HCT116 (cell line): ENCODE data around the gene ACLY. TPM values are rescaled to one million over a fixed set of nuclear protein-coding genes. Genes with fewer than 3 reads are reported as not detected.

Experiments used
- ATAC-seq: fragments of 200-7000 bp; cut with Tn5 transposase; 2 replicates; pipeline ENCODE4 v1.9.1; 2020; ENCODE audit warnings: mild to moderate bottlenecking, moderate library complexity
- BruUV-seq: library from RNA; stranded (reverse); fragments of 400-500 nt; replicated peaks from 2 replicates; lab custom pipeline; 2021; lab: Mats Ljungman, UMichigan
- CTCF ChIA-PET: fragments of 300-600 bp; sonication (Branson Sonifier 250); formaldehyde crosslinking; loops from one replicate; lab custom pipeline; 2021; ENCODE audit warnings: antibody characterized with exemption; lab: Charles Lee
- POLR2A ChIA-PET: fragments of 300-600, 350-600 bp; sonication (Branson Sonifier 250); formaldehyde crosslinking; loops from one replicate; lab custom pipeline; 2021; ENCODE audit warnings: antibody characterized with exemption; lab: Charles Lee
- RAD21 ChIA-PET, 2 experiments: fragments of 300-600 bp; sonication (Branson Sonifier 250); formaldehyde crosslinking; loops; one replicate each; lab custom pipeline; 2023; ENCODE audit warnings: low total read pairs in 2 of 2; ENCODE audit not compliant: uncharacterized antibody in 2 of 2, unreplicated experiment in 2 of 2, low non-redundant PET in 1 of 2; lab: Charles Lee
- DNase-seq: peaks from one replicate; pipeline ENCODE4 v3.0.0-alpha.2; 2010; ENCODE audit warnings: low read depth, low spot score
- H2AFZ ChIP-seq: fragments of 200-600 bp; shearing (Covaris generic), sonication (generic); 2 replicates; pipeline ENCODE4 v1.6.1; 2017; ENCODE audit warnings: low read depth, mixed run types, mixed read lengths, antibody characterized with exemption, low read length; ENCODE audit not compliant: poor library complexity, severe bottlenecking
- H3K27ac ChIP-seq: 2 replicates; pipeline ENCODE4 v1.5.1; 2012; ENCODE audit warnings: low read depth, low read length
- H3K27me3 ChIP-seq: fragments of 200-600 bp; sonication (generic); 2 replicates; pipeline ENCODE4 v1.6.1; 2016; ENCODE audit warnings: mixed run types, low read length, mixed read lengths; ENCODE audit not compliant: insufficient read depth
- H3K36me3 ChIP-seq, 2 experiments: fragments of 200-500 bp in 1 of 2; fragments of 200-600 bp in 1 of 2; sonication (Bioruptor generic) in 1 of 2; sonication (generic) in 1 of 2; 2 replicates each; pipeline versions ENCODE4 v1.5.1 to v1.6.1; 2014 to 2016; ENCODE audit warnings: low read length in 2 of 2, inconsistent platforms in 1 of 2, mixed read lengths in 1 of 2, mixed run types in 1 of 2; ENCODE audit not compliant: insufficient read depth in 2 of 2, control insufficient read depth in 1 of 2
- H3K4me1 ChIP-seq, 2 experiments: fragments of 200-600 bp in 1 of 2; sonication (generic) in 1 of 2; 2 replicates each; pipeline versions ENCODE4 v1.5.1 to v1.6.1; 2012 to 2017; ENCODE audit warnings: low read length in 2 of 2, inconsistent platforms in 1 of 2, mild to moderate bottlenecking in 1 of 2, mixed read lengths in 1 of 2, mixed run types in 1 of 2, moderate library complexity in 1 of 2; ENCODE audit not compliant: insufficient read depth in 2 of 2, control insufficient read depth in 1 of 2
- H3K4me2 ChIP-seq: fragments of 200-600 bp; sonication (generic); 2 replicates; pipeline ENCODE4 v1.6.1; 2017; ENCODE audit warnings: mixed run types, low read length, mixed read lengths
- H3K4me3 ChIP-seq, 2 experiments: fragments of 200-600 bp in 1 of 2; sonication (generic) in 1 of 2; replicated peaks in 1 of 2; 2 replicates each; pipeline ENCODE4 v1.5.1; 2011 to 2016; ENCODE audit warnings: low read length in 2 of 2, control low read depth in 1 of 2, low read depth in 1 of 2, mild to moderate bottlenecking in 1 of 2, mixed read lengths in 1 of 2, mixed run types in 1 of 2
- H3K79me2 ChIP-seq: fragments of 200-600 bp; sonication (generic); 2 replicates; pipeline ENCODE4 v1.6.1; 2017; ENCODE audit warnings: mild to moderate bottlenecking, mixed run types, low read length, moderate library complexity, mixed read lengths; ENCODE audit not compliant: insufficient read depth
- H3K9ac ChIP-seq: fragments of 200-600 bp; sonication (generic); 2 replicates; pipeline ENCODE4 v1.6.1; 2016; ENCODE audit warnings: low read length, mixed read lengths
- H3K9me2 ChIP-seq: fragments of 200-600 bp; sonication (generic), shearing (Covaris generic); 2 replicates; pipeline ENCODE4 v1.6.1; 2017; ENCODE audit warnings: mixed run types, mild to moderate bottlenecking, moderate library complexity; ENCODE audit not compliant: insufficient read depth
- H3K9me3 ChIP-seq, 2 experiments: fragments of 200-500 bp in 1 of 2; fragments of 200-600 bp in 1 of 2; sonication (Bioruptor generic) in 1 of 2; sonication (generic) in 1 of 2; 2 replicates each; pipeline ENCODE4 v1.6.1; 2014 to 2017; ENCODE audit warnings: low read length in 2 of 2, mixed read lengths in 2 of 2, inconsistent platforms in 1 of 2, low read depth in 1 of 2, mild to moderate bottlenecking in 1 of 2, mixed run types in 1 of 2, moderate library complexity in 1 of 2; ENCODE audit not compliant: control insufficient read depth in 1 of 2, insufficient read depth in 1 of 2
- H4K20me1 ChIP-seq: fragments of 200-600 bp; sonication (generic), shearing (Covaris generic); 2 replicates; pipeline ENCODE4 v1.6.1; 2017; ENCODE audit warnings: mixed run types, mild to moderate bottlenecking, moderate library complexity; ENCODE audit not compliant: insufficient read depth
- CEBPB ChIP-seq: IDR thresholded peaks from 2 replicates; pipeline ENCODE4 v1.6.1; 2012; ENCODE audit warnings: low read depth
- EGR1 ChIP-seq: IDR thresholded peaks from 2 replicates; pipeline ENCODE4 v1.6.1; 2012; ENCODE audit warnings: low read depth
- ELF1 ChIP-seq: IDR thresholded peaks from 2 replicates; pipeline ENCODE4 v1.6.1; 2012; ENCODE audit warnings: low read depth, borderline replicate concordance
- EZH2phosphoT487 ChIP-seq: fragments of 200-600 bp; IDR thresholded peaks from 2 replicates; pipeline ENCODE4 v1.6.1; 2018; ENCODE audit warnings: antibody characterized with exemption, borderline replicate concordance
- FOSL1 ChIP-seq: IDR thresholded peaks from 2 replicates; pipeline ENCODE4 v1.6.1; 2012; ENCODE audit warnings: low read depth
- JUND ChIP-seq: IDR thresholded peaks from 2 replicates; pipeline ENCODE4 v1.6.1; 2012
- MAX ChIP-seq: IDR thresholded peaks from 2 replicates; pipeline ENCODE4 v1.6.1; 2012
- POLR2A ChIP-seq: IDR thresholded peaks from 2 replicates; pipeline ENCODE4 v1.7.0; 2011; ENCODE audit warnings: borderline replicate concordance; ENCODE audit not compliant: insufficient read depth, insufficient read length; ENCODE audit errors: extremely low read depth
- POLR2AphosphoS5 ChIP-seq: IDR thresholded peaks from 2 replicates; pipeline ENCODE4 v1.6.1; 2011; ENCODE audit warnings: mild to moderate bottlenecking, low read depth, low read length, moderate library complexity
- RAD21 ChIP-seq: IDR thresholded peaks from 2 replicates; pipeline ENCODE4 v1.6.1; 2012; ENCODE audit warnings: low read depth, mild to moderate bottlenecking
- REST ChIP-seq: IDR thresholded peaks from 2 replicates; pipeline ENCODE4 v1.6.1; 2012; ENCODE audit warnings: low read depth
- SIN3A ChIP-seq: IDR thresholded peaks from 2 replicates; pipeline ENCODE4 v1.6.1; 2012; ENCODE audit warnings: low read depth
- SP1 ChIP-seq: IDR thresholded peaks from 2 replicates; pipeline ENCODE4 v1.6.1; 2012; ENCODE audit warnings: low read depth
- SRF ChIP-seq: IDR thresholded peaks from 2 replicates; pipeline ENCODE4 v1.6.1; 2012; ENCODE audit warnings: low read depth
- YY1 ChIP-seq: IDR thresholded peaks from 2 replicates; pipeline ENCODE4 v1.6.1; 2011; ENCODE audit warnings: low read length, low read depth, moderate library complexity, mild to moderate bottlenecking; ENCODE audit not compliant: insufficient replicate concordance; ENCODE audit errors: extremely low read depth
- ZBTB33 ChIP-seq: IDR thresholded peaks from 2 replicates; pipeline ENCODE4 v1.6.1; 2011; ENCODE audit warnings: mild to moderate bottlenecking, low read length, moderate library complexity; ENCODE audit not compliant: insufficient replicate concordance; ENCODE audit errors: extremely low read depth
- ZFX ChIP-seq: fragments of 450-650 bp; IDR thresholded peaks from 2 replicates; pipeline ENCODE4 v1.6.1; 2017
- intact Hi-C: fragments of 100-400 bp; cut with micrococcal nuclease; formaldehyde crosslinking; loops from 2 replicates; pipeline ENCODE4 v1.10.0; 2022
- total RNA-seq: library from RNA; stranded (reverse); gene quantifications from one replicate; pipeline ENCODE4 v1.2.1, GENCODE V29; 2021; ENCODE audit not compliant: unreplicated experiment

ACLY gene
- total RNA-seq, 1 experiment from 2014 or later: 222 TPM

GRCh38 chr17:41913798-41914197 lies 5.0 kb downstream of the ACLY start:
- Histone ChIP-seq H3K27ac (no peak overlapping the region), H3K9me3 (no peaks in the 10 kb centered on the region)
- no TSS peak for BruUV-seq

GRCh38 chr17:41912925-41913324 lies 5.8 kb downstream of the ACLY start:
- Histone ChIP-seq H3K9me2 (no peaks in the 10 kb centered on the region), H3K4me1 (peaks cover 9 to 35% of the 10 kb centered on the region in 2 experiments), H3K4me3 (no peak overlapping the region), H3K27ac (no peak overlapping the region), H3K4me2 (no peak overlapping the region), H3K27me3 (no peaks in the 10 kb centered on the region), H3K9ac (no peak overlapping the region), H3K79me2 (peaks cover 80% of the 10 kb centered on the region), H3K9me3 (no peaks in the 10 kb centered on the region), H3K36me3 (peaks cover 40 to 56% of the 10 kb centered on the region in 2 experiments), H2AFZ (no peak overlapping the region), H4K20me1 (no peaks in the 10 kb centered on the region)
- DNase-seq: no peak
- POLR2A ChIA-PET: no interaction called here
- CTCF ChIA-PET: no interaction called here
- TF ChIP-seq REST (no peak), POLR2A (no peak), YY1 (no peak), RAD21 (no peak), SRF (no peak), EZH2phosphoT487 (no peak), ZFX (no peak), POLR2AphosphoS5 (no peak), SIN3A (no peak), FOSL1 (no peak), ZBTB33 (no peak), SP1 (no peak), EGR1 (no peak)
- no peak for ATAC-seq
- BruUV-seq: no TSS peak
- intact Hi-C loops: no loop called here
- RAD21 ChIA-PET: no interaction called here

More at GRCh38 chr17:41913798-41914197, 5.0 kb downstream of the ACLY start:
- ATAC-seq (no peak), DNase-seq (no peak)
- Histone ChIP-seq H3K4me1 (peaks cover 9 to 29% of the 10 kb centered on the region in 2 experiments), H3K27me3 (no peaks in the 10 kb centered on the region), H3K4me2 (no peak overlapping the region), H3K9ac (no peak overlapping the region), H3K36me3 (peaks cover 38 to 53% of the 10 kb centered on the region in 2 experiments), H4K20me1 (no peaks in the 10 kb centered on the region), H2AFZ (no peak overlapping the region), H3K4me3 (no peak overlapping the region), H3K79me2 (peaks cover 89% of the 10 kb centered on the region), H3K9me2 (no peaks in the 10 kb centered on the region)
- CTCF ChIA-PET: no interaction called here
- RAD21 ChIA-PET: no interaction called here
- POLR2A ChIA-PET: no interaction called here
- TF ChIP-seq MAX (no peak), SIN3A (no peak), CEBPB (no peak), JUND (no peak), ELF1 (no peak), RAD21 (no peak)
- intact Hi-C loops: no loop called here
